Tibial nerve (tissue), 3 donors: ENCODE measurements around the gene SHISA6.

Experiments
- POLR2A ChIP-seq, 2 donors: fragments of 450-650 bp; IDR thresholded peaks; one replicate each; pipeline ENCODE4 v1.6.1; 2017; ENCODE audit warnings: antibody characterized with exemption in 2 of 2, mild to moderate bottlenecking in 2 of 2, moderate library complexity in 2 of 2
- TF ChIP-seq, protein P1 (sequence below), 5 experiments: fragments of 200-600 bp in 3 of 5; fragments of 450-650 bp in 2 of 5; sonication (generic) in 3 of 5; IDR thresholded peaks; one replicate each; pipeline ENCODE4 v1.5.1; 2016 to 2019; ENCODE audit warnings: antibody characterized with exemption in 5 of 5, mild to moderate bottlenecking in 3 of 5, moderate library complexity in 2 of 5

GRCh38 chr17:11336290-11336689 lies 95.3 kb downstream of the SHISA6 start:
- TF ChIP-seq, protein P1, sequence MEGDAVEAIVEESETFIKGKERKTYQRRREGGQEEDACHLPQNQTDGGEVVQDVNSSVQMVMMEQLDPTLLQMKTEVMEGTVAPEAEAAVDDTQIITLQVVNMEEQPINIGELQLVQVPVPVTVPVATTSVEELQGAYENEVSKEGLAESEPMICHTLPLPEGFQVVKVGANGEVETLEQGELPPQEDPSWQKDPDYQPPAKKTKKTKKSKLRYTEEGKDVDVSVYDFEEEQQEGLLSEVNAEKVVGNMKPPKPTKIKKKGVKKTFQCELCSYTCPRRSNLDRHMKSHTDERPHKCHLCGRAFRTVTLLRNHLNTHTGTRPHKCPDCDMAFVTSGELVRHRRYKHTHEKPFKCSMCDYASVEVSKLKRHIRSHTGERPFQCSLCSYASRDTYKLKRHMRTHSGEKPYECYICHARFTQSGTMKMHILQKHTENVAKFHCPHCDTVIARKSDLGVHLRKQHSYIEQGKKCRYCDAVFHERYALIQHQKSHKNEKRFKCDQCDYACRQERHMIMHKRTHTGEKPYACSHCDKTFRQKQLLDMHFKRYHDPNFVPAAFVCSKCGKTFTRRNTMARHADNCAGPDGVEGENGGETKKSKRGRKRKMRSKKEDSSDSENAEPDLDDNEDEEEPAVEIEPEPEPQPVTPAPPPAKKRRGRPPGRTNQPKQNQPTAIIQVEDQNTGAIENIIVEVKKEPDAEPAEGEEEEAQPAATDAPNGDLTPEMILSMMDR (IDR thresholded peaks at IDR 0.05) = no peak
- TF ChIP-seq POLR2A (IDR thresholded peaks at IDR 0.05) = no peak
